D721Med (cell line): ENCODE data around the gene STYXL2.

Experiments used
- DNase-seq: peaks from one replicate; pipeline ENCODE4 v3.0.0; 2011; ENCODE audit warnings: low spot score; ENCODE audit not compliant: insufficient read length
- FAIRE-seq: peaks from 2 replicates; lab custom pipeline; 2011; peaks lifted over from hg19 to GRCh38; lab: Jason Lieb, UNC
- TF ChIP-seq, protein P1 (sequence below): IDR thresholded peaks from 2 replicates; pipeline ENCODE4 v1.5.1; 2012; ENCODE audit warnings: mild to moderate bottlenecking, control low read depth; ENCODE audit not compliant: insufficient read depth; ENCODE audit errors: missing control alignments

The STYXL2 gene

GRCh38 chr1:167105271-167106118 lies 11.6 kb downstream of the STYXL2 start:
- FAIRE-seq (no peak), DNase-seq (no peak)
- TF ChIP-seq, protein P1, sequence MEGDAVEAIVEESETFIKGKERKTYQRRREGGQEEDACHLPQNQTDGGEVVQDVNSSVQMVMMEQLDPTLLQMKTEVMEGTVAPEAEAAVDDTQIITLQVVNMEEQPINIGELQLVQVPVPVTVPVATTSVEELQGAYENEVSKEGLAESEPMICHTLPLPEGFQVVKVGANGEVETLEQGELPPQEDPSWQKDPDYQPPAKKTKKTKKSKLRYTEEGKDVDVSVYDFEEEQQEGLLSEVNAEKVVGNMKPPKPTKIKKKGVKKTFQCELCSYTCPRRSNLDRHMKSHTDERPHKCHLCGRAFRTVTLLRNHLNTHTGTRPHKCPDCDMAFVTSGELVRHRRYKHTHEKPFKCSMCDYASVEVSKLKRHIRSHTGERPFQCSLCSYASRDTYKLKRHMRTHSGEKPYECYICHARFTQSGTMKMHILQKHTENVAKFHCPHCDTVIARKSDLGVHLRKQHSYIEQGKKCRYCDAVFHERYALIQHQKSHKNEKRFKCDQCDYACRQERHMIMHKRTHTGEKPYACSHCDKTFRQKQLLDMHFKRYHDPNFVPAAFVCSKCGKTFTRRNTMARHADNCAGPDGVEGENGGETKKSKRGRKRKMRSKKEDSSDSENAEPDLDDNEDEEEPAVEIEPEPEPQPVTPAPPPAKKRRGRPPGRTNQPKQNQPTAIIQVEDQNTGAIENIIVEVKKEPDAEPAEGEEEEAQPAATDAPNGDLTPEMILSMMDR = no peak

DNA sequence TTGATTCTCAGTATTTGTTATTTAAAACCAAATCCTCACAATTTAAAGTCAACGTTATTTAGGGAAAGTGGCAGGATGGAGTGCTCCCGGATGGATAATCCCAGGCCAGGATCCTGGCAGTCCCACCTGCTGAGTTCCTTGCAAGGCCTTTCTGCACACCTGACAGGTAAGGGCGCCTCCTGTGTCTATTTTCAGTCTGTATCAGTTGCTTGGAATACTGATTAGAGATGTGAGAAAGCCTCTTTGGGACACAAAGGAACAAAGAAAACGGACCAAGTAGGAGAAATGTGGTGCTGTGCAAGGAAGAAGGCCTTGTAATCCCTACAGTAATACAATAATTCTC lies 12.2 kb downstream of the STYXL2 start:
- TF ChIP-seq, protein P1 = no peak
- FAIRE-seq (no peak), DNase-seq (no peak)

GRCh38 chr1:167107456-167107855 lies 13.6 kb downstream of the STYXL2 start:
- FAIRE-seq (no peak), DNase-seq (no peak)
- TF ChIP-seq, protein P1 = no peak

DNA sequence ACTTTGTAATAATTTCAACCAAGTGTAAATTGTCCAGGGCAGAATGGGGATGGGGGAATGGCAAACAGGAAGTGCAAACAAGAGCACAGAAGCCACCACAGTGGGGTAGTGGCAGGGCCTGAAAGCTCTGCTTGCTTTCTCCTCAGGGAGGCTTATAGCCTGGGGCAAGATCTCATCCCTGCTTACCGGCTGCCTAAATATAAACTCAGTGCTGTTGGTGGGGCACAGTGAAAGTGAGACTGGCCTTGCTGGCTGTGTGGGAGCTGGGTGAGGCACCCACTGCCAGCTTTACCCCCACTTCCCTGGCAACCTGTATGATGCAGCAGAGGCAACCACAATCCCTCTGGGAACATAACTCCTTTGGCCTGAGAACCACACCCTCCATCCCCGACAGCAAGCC lies 15.2 kb downstream of the STYXL2 start:
- TF ChIP-seq, protein P1 = no peak
- FAIRE-seq = no peak
- DNase-seq = no peak

DNA sequence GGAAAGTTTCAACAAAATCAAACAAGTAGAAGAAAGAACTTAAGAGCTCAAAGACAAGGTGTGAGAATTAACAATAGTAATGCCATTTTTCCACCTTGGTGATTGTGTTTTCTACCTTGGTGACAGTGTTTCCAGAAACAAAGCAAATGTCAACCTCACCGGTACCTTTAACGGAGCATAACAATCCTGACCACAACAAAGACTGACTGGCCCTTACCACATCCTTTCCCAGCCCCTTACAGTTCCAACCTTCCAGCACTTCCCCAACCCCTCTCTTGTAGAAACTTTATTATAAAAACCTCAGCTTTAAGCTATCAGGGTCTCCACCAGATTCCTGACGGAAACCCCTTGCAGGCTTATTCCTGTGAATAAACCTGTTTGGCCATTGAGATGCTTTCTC lies 16.7 kb downstream of the STYXL2 start:
- FAIRE-seq (no peak), DNase-seq (no peak)

DNA sequence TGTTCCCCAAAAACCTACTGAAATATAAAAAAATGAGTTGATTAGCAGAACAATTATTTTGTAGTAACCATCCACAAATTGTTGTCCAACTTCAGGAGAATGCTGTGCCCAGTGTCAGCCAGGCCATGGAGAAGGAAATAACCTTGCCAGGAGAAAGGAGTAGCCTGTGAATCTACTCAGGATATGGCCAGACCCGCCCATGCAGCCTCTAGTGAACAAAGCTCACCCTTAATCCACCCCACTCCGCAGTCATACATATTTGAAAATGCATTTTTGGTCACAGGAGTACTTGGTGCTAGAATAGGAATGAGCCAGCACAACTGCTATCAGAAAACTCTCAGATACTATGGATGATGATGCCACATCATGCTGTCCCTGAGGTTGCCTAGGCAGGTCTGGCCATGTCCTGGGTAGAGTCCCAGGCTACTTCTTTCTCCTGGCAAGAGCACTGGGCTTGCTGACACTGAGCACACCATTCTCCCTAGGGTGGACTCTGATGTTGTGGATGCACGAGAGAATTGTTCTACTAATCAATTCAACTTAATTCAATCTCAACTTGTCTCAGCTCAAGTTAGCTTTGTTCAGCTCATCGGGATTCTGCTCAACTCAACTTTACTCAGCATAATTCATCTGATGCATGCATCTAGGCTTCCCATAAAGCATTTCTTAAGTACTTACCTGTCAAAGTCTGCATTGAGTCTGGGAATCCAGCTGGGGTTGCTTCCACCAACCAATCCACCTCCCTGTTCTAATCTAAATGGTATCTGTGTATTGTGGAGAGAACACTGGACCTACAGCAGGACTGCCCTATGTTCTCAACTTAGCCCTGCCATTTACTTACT lies 18.2 kb downstream of the STYXL2 start:
- FAIRE-seq (no peak), DNase-seq (no peak)
- TF ChIP-seq, protein P1 = no peak

More for the DNA sequence above, 16.7 kb downstream of the STYXL2 start:
- TF ChIP-seq, protein P1 = no peak

DNA sequence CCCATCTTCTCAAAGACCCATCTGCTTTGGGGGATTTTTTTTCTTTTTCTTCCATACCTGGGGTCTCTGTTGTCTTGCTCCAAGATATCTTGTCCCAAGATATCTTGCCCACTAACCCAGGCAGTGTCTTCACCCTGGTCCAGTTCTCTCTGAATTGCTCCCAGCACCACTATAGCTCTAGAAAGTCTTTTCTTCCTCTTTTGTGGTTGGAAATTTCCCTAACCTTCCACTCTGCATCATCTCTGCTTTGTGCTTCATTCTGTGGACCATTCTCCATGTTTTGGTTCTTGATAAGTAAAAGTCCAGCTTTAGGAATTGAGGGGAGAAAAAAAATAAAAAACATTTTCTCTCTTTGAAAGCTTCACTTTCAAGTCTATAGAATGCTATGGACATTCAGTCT lies 20.9 kb downstream of the STYXL2 start:
- no peak for FAIRE-seq
- DNase-seq = no peak
- TF ChIP-seq, protein P1 = no peak
